GM18909 (cell line): ENCODE results near the gene ST3GAL2.
"Not testable (repeated sequence)": the region's sequence is repeated elsewhere in the genome, so short reads cannot be mapped to it uniquely, and the experiment has no call there.

ENCODE experiments used
- ATAC-seq: cut with Tn5 transposase; IDR thresholded peaks from one replicate; pipeline ENCODE4 v1.9.1; 2021; ENCODE audit warnings: mild to moderate bottlenecking; ENCODE audit not compliant: unreplicated experiment, poor library complexity

The ST3GAL2 gene

DNA sequence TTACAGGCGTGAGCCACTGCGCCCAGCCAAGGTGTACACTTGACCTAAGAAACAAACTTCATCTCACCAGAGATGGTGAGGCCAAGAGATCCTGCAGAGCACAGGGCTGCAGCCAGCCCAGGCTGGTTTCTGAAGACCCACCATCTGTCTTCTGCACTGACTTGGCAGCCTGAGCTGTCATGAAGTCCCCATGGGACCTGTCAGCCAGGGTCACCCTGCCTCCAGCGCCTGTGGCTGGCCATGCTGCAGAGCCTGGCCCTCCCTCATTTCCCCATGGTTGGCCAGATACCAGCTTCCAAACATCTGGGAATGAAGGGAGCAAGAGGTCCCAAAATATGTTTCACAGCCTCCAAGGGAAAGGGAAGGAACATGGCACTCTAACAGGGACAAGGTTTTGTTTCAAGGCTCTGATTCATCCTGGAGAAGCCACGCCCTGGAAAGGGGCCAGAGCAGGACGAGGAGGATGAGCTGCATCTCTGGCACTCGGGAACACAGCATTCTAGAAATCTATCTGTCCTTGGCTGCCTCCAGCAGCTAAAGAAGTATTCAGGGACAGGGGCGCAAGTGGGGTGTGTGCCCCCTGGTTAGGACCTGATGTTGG, 46.9 kb downstream of the ST3GAL2 start:
- no peak for ATAC-seq

DNA sequence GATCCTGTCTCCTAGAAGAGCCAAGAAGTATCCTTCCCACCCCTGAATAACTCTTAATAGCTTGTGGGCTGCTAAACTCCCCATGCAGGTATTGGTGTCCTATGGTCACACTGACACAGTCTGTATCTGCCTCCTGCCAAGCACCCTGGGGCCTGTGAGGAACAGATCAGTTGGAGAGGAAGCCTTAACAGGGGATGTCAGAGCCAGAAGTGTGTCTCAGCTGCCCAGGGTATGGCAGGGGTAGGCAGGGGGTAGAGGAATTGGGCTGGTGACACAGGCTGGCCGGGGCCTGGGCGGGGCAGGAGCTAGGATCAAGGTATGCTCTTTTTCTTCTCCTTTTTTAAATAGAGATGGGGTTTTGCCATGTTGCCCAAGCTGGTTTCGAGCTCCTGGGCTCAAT, 47.5 kb downstream of the ST3GAL2 start:
- no peak for ATAC-seq

DNA sequence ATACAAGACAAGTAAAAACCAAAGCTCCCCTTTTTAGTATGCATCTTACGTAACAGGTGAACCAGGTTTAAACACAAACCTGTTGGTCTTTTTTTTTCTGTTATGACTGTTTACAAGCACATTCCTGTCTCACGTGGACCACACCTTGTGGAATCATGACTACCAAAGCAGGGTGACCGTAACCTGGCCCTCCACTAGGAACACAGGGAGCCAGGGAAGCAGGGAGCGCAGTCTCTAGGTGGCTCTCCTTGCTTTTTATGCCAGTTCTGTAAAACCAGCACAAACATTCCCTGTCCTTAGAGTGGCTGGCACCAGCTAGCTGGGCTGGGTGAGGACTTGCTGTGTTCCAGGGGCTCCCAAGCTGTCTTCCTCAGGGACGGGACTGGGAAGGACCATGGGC, 48.1 kb downstream of the ST3GAL2 start:
- ATAC-seq, result no peak

DNA sequence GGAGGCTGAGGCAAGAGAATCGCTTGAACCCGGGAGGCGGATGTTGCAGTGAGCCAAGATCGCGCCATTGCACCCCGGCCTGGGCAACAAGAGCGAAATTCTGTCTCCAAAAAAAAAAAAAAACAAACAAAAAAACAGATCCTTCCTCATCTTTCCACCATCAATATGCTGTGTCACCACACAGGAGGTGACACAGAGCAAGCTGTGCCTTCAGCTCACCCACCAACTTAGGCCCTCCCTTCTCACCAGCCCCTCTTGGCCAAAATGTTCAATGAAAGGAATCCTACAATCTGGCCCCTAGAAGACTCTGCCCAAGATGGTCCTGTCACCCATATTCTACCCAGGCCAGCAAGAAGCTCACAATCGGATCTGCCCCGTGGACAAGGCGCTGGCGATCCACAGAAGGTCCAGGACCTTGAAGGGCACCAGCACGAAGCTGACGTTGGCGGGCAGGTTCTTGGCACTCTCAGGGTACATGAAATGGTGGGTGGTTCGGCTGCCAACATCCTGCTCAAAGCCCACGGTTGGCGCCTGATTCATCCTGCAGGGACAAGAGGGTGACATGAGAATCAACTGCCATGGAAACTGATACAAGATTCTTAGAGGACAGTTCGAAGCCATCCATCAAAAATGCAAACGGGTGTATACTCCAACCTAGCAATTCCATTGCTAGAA, 50.8 kb downstream of the ST3GAL2 start:
- ATAC-seq, result no peak

DNA sequence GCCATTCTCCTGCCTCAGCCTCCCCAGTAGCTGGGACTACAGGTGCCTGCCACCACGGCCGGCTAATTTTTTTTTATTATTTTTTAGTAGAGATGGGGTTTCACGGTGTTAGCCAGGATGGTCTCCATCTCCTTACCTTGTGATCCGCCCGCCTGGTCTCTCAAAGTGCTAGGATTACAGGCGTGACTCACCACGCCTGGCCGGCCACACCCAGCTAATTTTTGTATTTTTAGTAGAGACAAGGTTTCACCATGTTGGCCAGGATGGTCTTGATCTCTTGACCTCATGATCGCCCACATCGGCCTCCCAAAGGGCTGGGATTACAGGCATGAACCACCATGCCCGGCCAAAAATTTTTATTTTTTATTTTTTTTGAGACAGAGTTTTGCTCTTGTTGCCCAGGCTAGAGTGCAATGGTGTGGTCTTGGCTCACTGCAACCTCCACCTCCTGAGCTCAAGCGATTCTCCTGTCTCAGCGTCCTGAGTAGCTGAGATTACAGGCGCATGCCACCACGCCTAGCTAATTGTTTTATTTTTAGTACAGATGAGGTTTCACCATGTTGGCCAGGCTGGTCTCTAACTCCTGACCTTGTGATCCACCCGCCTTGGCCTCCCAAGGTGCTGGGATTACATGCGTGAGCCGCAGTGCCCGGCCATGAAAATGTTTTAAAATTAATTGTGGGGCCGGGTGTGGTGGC, 52.5 kb downstream of the ST3GAL2 start:
- ATAC-seq, result not testable (repeated sequence)

DNA sequence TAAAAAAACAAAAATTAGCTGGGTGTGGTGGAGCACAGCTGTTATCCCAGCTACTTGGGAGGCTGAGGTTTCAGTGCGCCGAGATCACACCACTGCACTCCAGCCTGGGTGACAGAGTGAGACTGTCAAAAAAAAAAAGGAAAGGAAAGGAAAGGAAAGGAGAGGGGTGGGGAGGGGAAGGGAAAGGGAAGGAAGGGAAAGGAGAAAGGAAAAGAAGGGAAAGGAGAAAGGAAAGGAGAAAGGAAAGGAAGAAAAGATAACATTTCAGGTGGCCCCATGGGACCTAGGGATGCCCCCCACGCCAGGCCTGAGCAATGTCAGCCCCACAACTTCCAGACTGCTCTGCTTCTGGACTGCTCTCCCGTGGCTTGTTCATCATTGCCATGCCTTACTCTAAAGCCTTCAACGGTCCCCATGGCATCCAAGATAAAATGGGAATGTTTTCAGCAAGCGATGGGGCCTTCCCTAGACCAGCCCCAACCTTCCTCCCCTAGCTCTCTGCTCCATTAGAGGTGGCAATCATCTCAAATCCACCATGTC, 55.4 kb downstream of the ST3GAL2 start:
- no peak for ATAC-seq

DNA sequence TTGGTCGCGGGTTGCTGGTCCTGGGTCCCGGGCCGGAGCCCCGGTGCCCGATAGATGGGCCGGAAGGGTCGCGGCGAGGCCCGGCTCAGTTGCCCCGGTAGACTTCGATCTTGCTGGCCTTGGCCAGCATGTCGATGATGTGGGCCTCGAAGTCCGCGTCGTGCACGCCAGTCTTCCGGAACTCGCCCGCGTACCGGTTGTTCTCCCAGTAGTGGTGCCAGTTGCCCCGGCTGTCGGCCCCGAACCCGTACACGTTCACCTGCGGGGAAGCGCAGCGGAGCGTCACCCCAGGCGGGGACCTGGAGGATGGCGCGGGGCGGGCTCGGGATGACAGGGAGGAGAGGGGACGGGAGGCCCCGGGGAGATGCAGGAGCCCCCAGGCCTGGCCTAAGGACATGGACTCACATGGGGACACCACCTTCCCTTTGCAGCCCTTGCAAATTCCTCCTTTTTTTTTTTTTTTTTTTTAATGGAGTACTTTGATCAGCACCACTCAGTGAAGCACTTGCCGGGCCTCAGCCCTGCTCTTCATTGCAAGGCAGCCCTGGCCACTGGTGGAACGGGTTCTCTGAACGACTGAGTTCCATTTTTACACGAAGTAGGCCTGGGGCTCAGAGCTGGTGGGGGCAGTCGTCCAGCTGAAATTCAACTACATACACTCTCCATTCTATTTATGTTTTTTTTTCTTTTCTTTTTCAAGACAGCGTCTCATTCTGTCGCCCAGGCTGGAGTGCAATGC, 57.1 kb downstream of the ST3GAL2 start:
- ATAC-seq, result peak; percentile 8

DNA sequence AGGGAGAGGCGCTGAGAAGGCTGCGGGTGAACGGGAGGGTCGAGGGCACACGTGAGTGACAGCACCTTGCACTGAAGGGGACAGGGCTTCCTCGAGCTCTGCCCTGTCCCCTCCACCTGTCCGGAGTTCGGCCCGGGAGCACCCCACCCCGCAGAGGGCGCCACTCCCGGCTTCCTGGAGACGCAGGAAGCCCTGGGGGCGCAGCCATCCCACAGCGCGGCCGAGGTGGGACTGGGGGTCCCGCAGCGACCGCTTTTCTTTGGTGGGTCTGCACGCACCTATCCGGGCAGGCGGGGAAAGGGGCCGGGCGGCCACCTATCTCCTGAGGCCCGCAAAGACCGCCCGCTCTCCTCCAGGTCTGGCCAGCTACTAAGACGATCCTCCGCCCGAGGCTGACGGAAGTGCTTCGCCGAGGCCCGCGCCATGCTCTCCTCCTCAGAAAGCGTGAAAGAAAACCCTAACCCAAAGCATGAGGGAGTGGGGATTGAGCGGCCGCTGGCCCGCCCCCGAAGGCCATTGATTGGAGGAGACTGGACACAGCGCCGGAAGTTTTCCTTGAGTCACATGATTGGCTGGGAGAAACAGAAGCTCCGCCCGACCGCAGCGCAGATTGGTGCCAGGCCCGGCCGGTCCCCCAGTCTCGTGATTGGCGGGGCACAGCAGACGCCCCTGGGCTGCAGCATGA, 57.8 kb downstream of the ST3GAL2 start:
- peak; percentile 89 for ATAC-seq

DNA sequence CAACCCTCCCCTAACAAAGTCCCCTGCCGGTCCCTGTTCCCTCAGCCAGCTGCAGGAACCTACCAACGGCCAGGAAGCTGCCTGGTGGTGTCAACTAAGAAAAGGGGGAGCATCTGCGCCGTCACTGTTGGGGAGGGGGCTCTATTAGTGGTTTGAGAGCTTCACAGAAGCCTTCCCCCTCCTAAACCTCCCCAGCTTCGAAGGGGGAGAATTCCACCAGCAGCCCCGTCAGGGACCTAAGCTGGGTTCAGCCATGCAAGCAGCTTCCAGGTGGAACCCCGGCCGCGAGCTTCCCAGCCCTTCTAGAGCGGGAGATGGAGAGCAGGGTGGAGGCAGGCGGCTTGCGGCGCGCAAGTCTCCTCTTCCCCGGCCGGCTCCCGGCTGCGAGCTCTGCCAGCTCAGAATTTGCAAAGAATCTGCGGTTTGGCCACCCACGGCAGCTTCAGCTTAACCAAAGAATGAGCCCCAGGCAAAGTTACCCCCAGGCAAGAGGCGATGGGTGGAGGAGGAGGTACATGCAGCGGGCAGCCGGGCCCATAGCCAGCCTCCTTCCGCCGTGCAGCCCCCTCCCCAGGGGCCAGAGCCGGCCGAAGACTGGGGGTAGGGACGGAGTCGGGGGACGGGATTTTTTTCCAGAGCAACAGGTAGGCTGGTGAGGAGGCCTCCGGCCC, 58.5 kb downstream of the ST3GAL2 start:
- peak; percentile 19 for ATAC-seq

DNA sequence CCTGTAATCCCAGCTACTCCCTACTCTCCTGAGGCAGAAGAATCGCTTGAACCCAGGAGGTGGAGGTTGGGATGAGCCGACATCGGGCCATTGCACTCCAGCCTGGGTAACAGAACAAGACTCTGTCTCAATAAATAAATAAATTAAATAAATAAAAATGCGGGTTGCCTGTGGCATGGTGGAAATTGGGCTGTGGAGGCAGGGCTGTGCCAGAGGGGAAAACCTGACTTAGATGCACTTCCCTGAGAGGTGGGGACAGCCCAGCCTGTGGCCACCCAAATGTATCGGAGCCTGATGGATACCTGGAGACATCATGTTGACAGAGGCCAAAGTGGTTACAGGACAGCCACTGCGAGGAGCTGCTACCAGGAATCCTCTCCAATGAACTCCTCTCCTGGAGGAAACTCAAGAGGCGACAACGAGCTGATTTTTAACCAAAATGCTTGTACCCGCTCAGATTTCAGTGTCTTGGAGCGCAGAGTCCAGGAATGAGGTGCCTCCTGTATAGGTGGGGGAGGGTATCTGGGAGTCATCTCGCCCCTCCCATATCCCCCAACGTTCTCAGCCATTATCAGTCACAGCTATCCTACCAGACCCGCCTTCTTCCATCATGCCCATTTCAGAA, 59.9 kb downstream of the ST3GAL2 start:
- no peak for ATAC-seq

DNA sequence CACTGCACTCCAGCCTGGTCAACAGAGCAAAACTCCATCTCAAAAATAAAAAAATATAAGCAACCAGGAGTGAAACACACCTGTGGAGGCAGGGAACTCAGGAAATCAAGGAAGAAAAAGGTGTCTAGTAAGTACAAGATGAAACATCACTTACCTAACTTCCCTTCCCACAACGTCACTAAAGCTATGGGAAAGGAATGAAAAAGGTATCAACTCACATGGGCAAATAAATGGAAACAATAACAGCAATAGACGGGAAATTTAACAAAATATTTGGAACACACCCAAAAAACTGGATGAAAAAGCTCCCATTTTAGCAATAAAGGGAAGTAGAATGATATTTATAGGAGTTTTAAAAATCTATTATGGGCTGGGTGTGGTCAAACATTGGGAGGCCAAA, 61.1 kb downstream of the ST3GAL2 start:
- no peak for ATAC-seq

DNA sequence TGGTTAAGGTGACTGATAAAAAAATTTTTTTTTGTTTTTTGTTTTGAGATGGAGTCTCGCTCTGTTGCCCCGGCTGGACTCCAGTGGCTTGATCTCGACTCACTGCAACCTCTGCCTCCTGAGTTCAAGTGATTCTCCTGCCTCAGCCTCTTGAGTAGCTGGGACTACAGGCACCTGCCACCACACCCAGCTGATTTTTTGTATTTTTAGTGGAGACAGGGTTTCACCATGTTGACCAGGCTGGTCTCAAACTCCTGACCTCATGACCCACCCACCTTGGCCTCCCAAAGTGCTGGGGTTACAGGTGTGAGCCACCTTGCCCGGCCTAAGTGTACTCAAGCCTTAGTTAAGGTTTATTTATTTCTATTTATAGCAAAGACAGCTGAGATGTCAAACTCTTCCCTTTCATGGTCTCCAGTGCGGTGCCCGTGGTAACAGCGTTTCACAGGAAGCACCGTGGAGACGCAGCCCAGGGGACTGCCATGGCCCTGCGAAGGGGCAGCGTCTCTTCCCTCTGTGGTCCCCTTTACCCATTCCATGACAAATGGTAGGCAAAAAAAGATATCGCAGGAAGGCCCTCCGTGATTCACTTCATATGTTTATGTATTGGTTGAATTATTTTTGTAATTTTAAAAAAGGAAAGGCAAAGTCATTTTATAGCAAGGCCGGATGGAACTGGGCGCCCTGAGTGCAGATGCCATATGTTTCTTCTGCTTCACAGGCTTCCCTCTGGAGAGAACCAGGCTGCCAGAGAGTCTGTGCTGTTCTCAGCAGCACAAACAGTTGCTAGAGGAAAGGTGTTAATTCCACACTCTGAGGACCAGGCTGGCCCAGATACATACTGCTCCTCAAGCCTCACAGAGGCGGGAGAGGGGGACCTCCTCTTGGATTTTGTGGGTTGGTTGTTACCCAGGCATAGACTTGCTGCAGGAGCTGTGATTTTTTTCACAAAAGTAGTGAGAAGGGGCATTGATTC, 63.0 kb downstream of the ST3GAL2 start:
- ATAC-seq, result no peak

DNA sequence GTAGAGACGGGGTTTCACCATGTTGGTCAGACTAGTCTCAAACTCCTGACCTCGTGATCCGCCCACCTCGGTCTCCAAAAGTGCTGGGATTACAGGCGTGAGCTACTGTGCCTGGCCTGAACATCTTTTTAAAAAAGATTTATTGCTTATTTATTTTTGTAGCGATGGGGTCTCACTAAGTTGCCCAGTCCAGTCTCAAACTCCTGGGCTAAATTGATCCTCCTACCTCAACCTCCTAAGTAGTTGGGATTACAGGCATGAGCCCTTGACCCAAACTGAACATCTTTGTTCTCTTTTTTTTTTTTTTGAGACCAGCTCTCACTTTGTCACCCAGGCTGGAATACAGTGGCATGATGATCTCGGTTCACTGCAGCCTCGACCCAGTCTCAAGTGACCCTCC, 64.7 kb downstream of the ST3GAL2 start:
- ATAC-seq, result no peak

DNA sequence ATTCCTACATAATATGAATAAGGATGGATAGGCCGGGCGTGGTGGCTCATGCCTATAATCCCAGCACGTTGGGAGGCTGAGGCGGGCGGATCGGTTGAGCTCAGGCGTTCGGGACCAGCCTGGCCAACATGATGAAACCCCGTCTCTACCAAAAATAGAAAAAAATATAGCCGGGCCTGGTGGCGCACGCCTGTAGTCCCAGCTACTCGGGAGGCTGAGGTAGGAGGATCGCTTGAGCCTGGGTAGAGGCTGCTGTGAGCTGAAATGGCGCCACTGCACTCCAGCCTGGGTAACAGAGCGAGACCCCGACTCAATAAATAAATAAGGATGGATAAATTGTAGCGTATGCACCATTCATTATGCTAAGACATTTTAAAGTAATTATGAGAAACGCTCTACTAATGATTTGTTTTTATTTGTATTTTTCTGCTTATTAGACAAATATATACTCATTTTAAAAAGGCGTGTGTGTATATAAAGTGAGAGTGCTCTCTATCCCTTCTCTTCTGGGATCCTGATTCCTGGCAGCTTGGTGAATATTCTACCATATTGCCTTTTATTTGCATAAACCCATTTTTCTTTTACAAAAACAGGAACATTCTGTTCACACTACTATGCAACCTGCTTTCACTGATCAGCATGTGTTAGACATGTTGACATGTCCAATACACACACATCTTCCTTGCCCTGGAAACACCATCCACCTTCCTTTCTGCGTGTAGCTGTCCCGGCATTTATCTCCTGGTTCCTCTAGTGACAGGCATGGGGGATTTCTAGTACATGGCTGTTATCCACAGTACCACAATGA, 65.8 kb downstream of the ST3GAL2 start:
- no peak for ATAC-seq

DNA sequence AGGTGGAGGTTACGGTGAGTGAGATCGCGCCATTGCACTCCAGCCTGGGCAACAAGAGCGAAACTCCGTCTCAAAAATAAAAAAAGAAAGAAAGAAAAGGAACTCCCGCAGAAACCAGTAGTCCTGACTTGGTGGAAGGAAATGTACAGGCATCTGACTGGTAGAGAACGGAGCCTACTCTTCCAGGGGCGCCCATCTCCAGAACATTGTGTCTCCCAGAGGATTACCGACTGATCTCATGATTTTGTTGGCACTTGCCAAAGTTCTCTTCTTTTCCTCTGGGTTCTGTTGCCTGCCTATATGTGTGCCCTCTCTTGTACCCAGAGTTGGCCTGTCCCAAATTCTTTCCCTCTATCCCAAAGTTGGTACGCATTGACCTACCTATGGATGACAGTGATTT, 68.0 kb downstream of the ST3GAL2 start:
- ATAC-seq, result no peak

DNA sequence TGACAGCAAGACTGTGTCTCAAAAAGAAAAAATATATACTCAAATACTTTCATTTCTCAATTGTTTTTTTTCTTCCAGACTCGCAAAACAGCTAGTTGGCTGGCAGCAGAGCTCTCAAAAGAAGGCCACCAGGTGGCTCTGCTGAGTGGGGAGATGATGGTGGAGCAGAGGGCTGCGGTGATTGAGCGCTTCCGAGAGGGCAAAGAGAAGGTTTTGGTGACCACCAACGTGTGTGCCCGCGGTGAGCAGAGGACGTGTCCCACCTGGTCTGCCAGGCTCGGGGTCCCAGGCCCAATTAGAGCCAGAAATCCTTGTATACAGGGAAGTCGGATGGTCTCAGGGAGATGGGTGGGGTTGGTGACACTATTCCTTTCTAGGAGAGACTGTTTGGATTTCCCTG, 68.8 kb downstream of the ST3GAL2 start:
- ATAC-seq, result not testable (repeated sequence)

DNA sequence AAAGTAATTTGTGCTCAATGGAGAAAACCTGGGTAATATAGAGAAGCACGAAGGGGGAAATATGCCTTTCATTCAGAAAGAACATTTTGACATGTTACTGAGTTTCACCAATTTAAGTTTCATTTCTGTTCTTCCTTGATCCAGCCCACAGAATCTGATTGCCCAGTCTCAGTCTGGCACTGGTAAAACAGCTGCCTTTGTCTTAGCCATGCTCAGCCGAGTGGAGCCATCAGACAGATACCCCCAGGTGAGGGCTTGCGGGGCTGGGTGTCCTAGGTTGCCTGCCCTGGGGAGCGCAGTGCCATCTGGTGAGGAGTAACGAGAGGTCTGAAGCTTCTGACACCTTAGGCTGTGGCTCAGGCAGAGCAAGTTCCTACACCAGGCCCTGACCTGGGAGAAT, 74.5 kb downstream of the ST3GAL2 start:
- ATAC-seq, result no peak
